Prostate gland (tissue), 2 donors: ENCODE data around the gene NDUFC1. TPM values are rescaled to one million over a fixed set of nuclear protein-coding genes. Genes with fewer than 3 reads are reported as not detected.
"Not testable (repeated sequence)": the region's sequence is repeated elsewhere in the genome, so short reads cannot be mapped to it uniquely, and the experiment has no call there.

ENCODE experiments used
- DNase-seq: peaks from one replicate; pipeline ENCODE4 v3.0.0-alpha.2; 2019; ENCODE audit warnings: low spot score
- H3K27ac ChIP-seq, 2 donors: fragments of 200-600 bp; sonication (generic); 2 replicates each; pipeline ENCODE4 v1.5.1; 2017 to 2019
- H3K27me3 ChIP-seq: fragments of 200-600 bp; sonication (generic); replicated peaks from 2 replicates; pipeline ENCODE4 v1.5.1; 2019; ENCODE audit not compliant: insufficient read depth
- H3K36me3 ChIP-seq, 2 donors: fragments of 200-600 bp; sonication (generic); 1 replicate in 1 of 2; 2 replicates in 1 of 2; pipeline versions ENCODE4 v1.5.1 to v1.8.1; 2017 to 2019
- H3K4me1 ChIP-seq: fragments of 200-600 bp; sonication (generic); replicated peaks from 2 replicates; pipeline ENCODE4 v1.5.1; 2019
- H3K4me3 ChIP-seq, 2 donors: fragments of 200-600 bp; sonication (generic); 2 replicates each; pipeline ENCODE4 v1.5.1; 2017 to 2019
- H3K9me3 ChIP-seq: fragments of 200-600 bp; sonication (generic); 2 replicates; pipeline ENCODE4 v1.5.1; 2017
- POLR2A ChIP-seq: fragments of 450-650 bp; IDR thresholded peaks from one replicate; pipeline ENCODE4 v1.6.1; 2016; ENCODE audit warnings: antibody characterized with exemption, mild to moderate bottlenecking
- POLR2AphosphoS5 ChIP-seq: sonication (generic); formaldehyde crosslinking; IDR thresholded peaks from one replicate; pipeline ENCODE4 v1.6.1; 2017; ENCODE audit warnings: antibody characterized with exemption
- WGBS: methylation state at CpG from one replicate; pipeline ENCODE4 v1.1.5; 2018; 5-methylcytosine and 5-hydroxymethylcytosine counted together
- intact Hi-C: fragments of 100-400 bp; cut with DNase I; formaldehyde crosslinking; loops from one replicate; pipeline ENCODE4 v1.14.2; 2022
- total RNA-seq, 2 donors: library from RNA; depleted of rRNA; stranded (reverse); fragments of >200 nt; gene quantifications; one replicate each; pipeline ENCODE4 v1.1.0, GENCODE V29; 2016
- TF ChIP-seq, protein P1 (sequence below), 4 experiments: fragments of 200-600 bp in 2 of 4; fragments of 450-650 bp in 2 of 4; sonication (generic) in 2 of 4; IDR thresholded peaks; 1 replicate in 3 of 4; 2 replicates in 1 of 4; pipeline ENCODE4 v1.5.1; 2016 to 2019; ENCODE audit warnings: antibody characterized with exemption in 4 of 4, mild to moderate bottlenecking in 2 of 4, moderate library complexity in 2 of 4

The NDUFC1 gene
- total RNA-seq, 2 donors from 2014 or later: 80.2 to 85.9 TPM

DNA sequence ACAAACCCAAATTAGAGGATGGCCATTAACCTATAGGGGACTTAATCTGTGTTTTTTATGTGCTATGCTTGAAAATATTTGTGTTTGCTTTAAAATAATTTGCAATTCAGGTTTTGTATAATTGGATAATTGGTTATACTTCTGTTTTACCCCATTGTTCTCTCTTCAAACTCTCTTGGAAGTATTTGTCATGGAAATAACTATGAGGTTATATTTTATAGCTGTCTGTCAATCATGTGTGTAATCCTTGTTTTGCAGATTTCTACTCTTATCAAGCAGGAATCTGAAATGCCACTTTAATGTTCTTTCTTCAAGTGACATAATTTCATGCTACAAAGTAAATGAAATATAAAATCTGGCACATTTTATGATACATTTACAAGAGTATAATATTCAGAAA, 15.4 kb upstream of the NDUFC1 start:
- H3K4me1 ChIP-seq: no peaks in the 10 kb centered on the region
- TF ChIP-seq, protein P1, sequence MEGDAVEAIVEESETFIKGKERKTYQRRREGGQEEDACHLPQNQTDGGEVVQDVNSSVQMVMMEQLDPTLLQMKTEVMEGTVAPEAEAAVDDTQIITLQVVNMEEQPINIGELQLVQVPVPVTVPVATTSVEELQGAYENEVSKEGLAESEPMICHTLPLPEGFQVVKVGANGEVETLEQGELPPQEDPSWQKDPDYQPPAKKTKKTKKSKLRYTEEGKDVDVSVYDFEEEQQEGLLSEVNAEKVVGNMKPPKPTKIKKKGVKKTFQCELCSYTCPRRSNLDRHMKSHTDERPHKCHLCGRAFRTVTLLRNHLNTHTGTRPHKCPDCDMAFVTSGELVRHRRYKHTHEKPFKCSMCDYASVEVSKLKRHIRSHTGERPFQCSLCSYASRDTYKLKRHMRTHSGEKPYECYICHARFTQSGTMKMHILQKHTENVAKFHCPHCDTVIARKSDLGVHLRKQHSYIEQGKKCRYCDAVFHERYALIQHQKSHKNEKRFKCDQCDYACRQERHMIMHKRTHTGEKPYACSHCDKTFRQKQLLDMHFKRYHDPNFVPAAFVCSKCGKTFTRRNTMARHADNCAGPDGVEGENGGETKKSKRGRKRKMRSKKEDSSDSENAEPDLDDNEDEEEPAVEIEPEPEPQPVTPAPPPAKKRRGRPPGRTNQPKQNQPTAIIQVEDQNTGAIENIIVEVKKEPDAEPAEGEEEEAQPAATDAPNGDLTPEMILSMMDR (IDR thresholded peaks at IDR 0.05): no peak
- TF ChIP-seq POLR2A (no peak), POLR2AphosphoS5 (no peak)
- intact Hi-C loops: no loop called here

DNA sequence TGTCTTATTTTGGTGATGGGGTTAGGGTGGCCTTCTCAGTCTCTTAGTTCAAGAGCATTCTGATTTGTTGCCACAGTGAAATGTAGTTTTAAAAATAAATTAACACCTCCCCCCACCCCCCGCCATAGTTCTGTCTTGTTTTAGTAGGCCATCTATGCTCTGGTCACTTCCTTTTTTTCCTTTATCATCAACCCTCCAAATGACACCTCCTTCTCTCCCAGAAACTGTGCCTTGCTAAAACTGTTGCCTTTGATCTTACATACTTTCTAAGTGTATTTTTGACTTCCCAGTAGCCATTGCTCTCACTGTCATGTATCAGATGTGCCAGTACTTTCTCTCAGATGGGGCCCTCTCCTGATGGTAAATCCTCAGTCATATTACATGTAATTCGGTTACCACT, 14.5 kb upstream of the NDUFC1 start:
- no peak overlapping the region for H3K27ac ChIP-seq
- TF ChIP-seq POLR2A (no peak), POLR2AphosphoS5 (no peak)
- TF ChIP-seq, protein P1 (IDR thresholded peaks at IDR 0.05): no peak
- no peaks in the 10 kb centered on the region for H3K36me3 ChIP-seq
- DNase-seq: no peak
- no peaks in the 10 kb centered on the region for H3K4me1 ChIP-seq
- H3K4me3 ChIP-seq: no peak overlapping the region
- intact Hi-C loops: no loop called here
- H3K27me3 ChIP-seq: no peaks in the 10 kb centered on the region
- 90% methylated on average over 2 of the region's 2 CpGs for WGBS
- H3K9me3 ChIP-seq: no peaks in the 10 kb centered on the region

More for the DNA sequence above, 15.4 kb upstream of the NDUFC1 start:
- no peak overlapping the region for H3K27ac ChIP-seq
- H3K9me3 ChIP-seq: no peaks in the 10 kb centered on the region
- H3K36me3 ChIP-seq: no peaks in the 10 kb centered on the region
- H3K4me3 ChIP-seq: no peak overlapping the region
- H3K27me3 ChIP-seq: no peaks in the 10 kb centered on the region
- no peak for DNase-seq

DNA sequence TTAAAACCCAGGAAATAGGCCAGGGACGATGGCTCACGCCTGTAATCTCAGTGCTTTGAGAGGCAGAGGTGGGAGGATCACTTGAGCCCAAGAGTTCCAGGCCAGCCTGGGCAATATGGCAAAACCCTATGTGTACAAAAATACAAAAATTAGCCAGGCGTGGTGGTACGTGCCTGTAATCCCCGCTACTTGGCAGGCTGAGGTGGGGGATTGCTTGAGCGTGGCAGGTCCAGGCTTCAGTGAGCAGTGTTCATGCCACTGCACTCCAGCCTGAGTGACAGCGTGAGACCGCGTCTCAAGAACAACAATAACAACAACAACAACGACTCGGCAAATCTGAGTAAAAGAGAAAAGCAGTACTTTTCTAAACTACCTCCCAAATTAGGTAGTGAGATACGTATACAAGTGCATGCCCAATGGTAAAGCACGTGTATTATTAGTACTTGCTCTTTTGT, 13.0 kb upstream of the NDUFC1 start:
- intact Hi-C loops: no loop called here
- Histone ChIP-seq H3K4me1 (no peaks in the 10 kb centered on the region), H3K4me3 (no peak overlapping the region), H3K27ac (no peak overlapping the region), H3K36me3 (no peaks in the 10 kb centered on the region), H3K27me3 (no peaks in the 10 kb centered on the region), H3K9me3 (no peaks in the 10 kb centered on the region)
- TF ChIP-seq POLR2A (no peak), POLR2AphosphoS5 (no peak)
- TF ChIP-seq, protein P1 (IDR thresholded peaks at IDR 0.05): no peak
- no peak for DNase-seq
- 92% methylated on average over 13 of the region's 13 CpGs for WGBS

DNA sequence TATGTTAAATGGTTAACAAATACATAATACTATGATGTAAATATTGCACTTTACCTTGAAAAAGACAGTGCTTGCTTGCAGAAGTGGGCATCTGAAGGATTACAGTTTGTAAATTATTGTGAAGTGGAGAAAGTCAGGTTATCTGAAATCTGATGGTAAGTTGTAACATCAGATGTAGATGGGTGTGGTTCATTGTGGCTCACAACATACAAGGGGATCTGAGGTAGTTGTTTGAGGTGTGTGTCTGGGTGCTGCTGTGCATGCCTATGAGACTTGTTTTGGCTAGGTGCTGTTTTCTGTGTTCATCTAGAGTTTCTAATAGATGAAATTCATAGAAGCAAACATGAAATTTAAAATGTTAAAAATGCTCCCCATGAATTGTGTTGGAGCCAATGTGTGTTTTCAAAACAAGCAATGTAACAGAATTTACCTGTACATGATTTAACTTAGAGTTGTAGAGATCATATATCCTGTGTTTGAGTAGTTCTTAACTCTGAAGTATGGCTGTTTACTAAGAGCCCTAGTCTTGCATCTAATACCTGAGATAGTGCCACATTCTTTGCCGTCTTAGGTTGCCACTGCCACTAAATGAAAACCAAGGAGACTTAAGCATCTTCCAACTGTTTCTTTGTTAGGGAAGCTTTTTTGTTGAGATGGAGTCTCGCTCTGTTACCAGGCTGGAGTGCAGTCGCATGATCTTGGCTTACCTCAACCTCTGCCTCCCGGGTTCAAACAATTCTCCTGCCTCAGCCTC, 11.9 kb upstream of the NDUFC1 start:
- TF ChIP-seq, protein P1 (IDR thresholded peaks at IDR 0.05): no peak
- no peak for TF ChIP-seq POLR2A
- no peak for TF ChIP-seq POLR2AphosphoS5
- H3K4me3 ChIP-seq: no peak overlapping the region
- DNase-seq: no peak
- H3K4me1 ChIP-seq: no peaks in the 10 kb centered on the region
- no peaks in the 10 kb centered on the region for H3K36me3 ChIP-seq
- H3K27me3 ChIP-seq: no peaks in the 10 kb centered on the region
- WGBS: 90% methylated on average over 4 of the region's 4 CpGs
- intact Hi-C loops: no loop called here
- no peaks in the 10 kb centered on the region for H3K9me3 ChIP-seq
- no peak overlapping the region for H3K27ac ChIP-seq

DNA sequence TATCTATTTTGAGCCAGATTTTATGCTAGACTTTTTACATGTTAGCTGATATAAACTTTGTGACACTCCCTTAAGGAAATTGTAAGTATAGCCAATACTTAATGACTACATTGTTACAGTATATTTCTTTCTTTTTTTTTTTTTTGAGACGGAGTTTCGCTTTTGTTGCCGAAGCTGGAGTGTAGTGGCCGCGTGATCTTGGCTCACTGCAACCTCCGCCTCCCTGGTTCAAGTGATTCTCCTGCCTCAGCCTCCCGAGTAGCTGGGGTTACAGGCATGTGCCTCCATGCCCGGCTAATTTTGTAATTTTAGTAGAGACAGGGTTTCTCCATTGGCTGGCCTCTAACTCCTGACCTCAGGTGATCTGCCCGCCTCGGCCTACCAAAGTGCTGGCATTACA, 11.1 kb upstream of the NDUFC1 start:
- H3K9me3 ChIP-seq, H3K27ac ChIP-seq, DNase-seq, H3K4me1 ChIP-seq, H3K27me3 ChIP-seq, H3K36me3 ChIP-seq, H3K4me3 ChIP-seq, intact Hi-C loops: not testable (repeated sequence)
- 90% methylated on average over 10 of the region's 10 CpGs for WGBS
